HepG2 (cell line): ENCODE results near the gene CDC42EP5. TPM values are rescaled to one million over a fixed set of nuclear protein-coding genes. Genes with fewer than 3 reads are reported as not detected.

ENCODE experiments used
- AHR ChIP-seq: IDR thresholded peaks from 2 replicates; pipeline ENCODE4 v1.6.1; 2018; ENCODE audit warnings: missing genetic modification reagents, missing compliant biosample characterization
- FOXA3 ChIP-seq: IDR thresholded peaks from 2 replicates; pipeline ENCODE4 v1.6.1; 2016; ENCODE audit warnings: missing genetic modification reagents, missing compliant biosample characterization
- GATAD2A ChIP-seq: IDR thresholded peaks from 2 replicates; pipeline ENCODE4 v1.6.1; 2016
- HCFC1 ChIP-seq: fragments of 150-350 bp; IDR thresholded peaks from 2 replicates; pipeline ENCODE4 v1.6.1; 2014; ENCODE audit warnings: low read depth, low read length
- HNRNPK ChIP-seq: fragments of 200-400 bp; formaldehyde crosslinking; IDR thresholded peaks from 2 replicates; pipeline ENCODE4 v1.6.1; 2018; ENCODE audit warnings: low read length, low read depth, moderate library complexity, mild to moderate bottlenecking; ENCODE audit not compliant: poor library complexity, severe bottlenecking
- KDM4B ChIP-seq: sonication (generic); formaldehyde crosslinking; IDR thresholded peaks from 2 replicates; pipeline ENCODE4 v1.4.0; 2020; ENCODE audit warnings: missing genetic modification reagents
- MATR3 ChIP-seq: sonication (generic); formaldehyde crosslinking; IDR thresholded peaks from 2 replicates; pipeline ENCODE4 v1.4.0; 2020; ENCODE audit warnings: missing genetic modification reagents
- MAZ ChIP-seq, 2 experiments: sonication (generic) in 1 of 2; formaldehyde crosslinking in 1 of 2; IDR thresholded peaks; 2 replicates each; pipeline versions ENCODE4 v1.5.0 to v1.6.1; 2012 to 2020; ENCODE audit warnings: low read depth in 2 of 2, mild to moderate bottlenecking in 2 of 2, borderline replicate concordance in 1 of 2, improper control_type of control experiment in 1 of 2, low read length in 1 of 2, missing genetic modification reagents in 1 of 2, moderate library complexity in 1 of 2
- NFIB ChIP-seq: sonication (generic); formaldehyde crosslinking; IDR thresholded peaks from 2 replicates; pipeline ENCODE4 v1.9.0; 2021; ENCODE audit warnings: missing genetic modification reagents, mild to moderate bottlenecking, borderline replicate concordance
- ZNF121 ChIP-seq: sonication (generic); formaldehyde crosslinking; IDR thresholded peaks from 2 replicates; pipeline ENCODE4 v1.5.0; 2020; ENCODE audit warnings: mild to moderate bottlenecking, missing genetic modification reagents
- ZNF569 ChIP-seq: sonication (generic); formaldehyde crosslinking; IDR thresholded peaks from 2 replicates; pipeline ENCODE4 v1.5.0; 2020; ENCODE audit warnings: mild to moderate bottlenecking, missing genetic modification reagents, moderate library complexity, borderline replicate concordance
- ZNF619 ChIP-seq: sonication (generic); formaldehyde crosslinking; IDR thresholded peaks from 2 replicates; pipeline ENCODE4 v1.4.0; 2020; ENCODE audit warnings: mild to moderate bottlenecking, missing genetic modification reagents
- polyA plus RNA-seq, 8 experiments: library from polyadenylated mRNA; depleted of rRNA in 3 of 8; stranded (reverse) in 7 of 8; unstranded in 1 of 8; fragments of >200 nt; fragmentation: Illumina TruSeq in 4 of 8; extraction: Trizol in 4 of 8; gene quantifications; 2 replicates each; pipeline versions ENCODE4 v1.2.1 to v1.2.3, GENCODE V29; 2011 to 2016; ENCODE audit warnings: low read depth in 4 of 8, missing spikeins in 1 of 8, mixed read lengths in 1 of 8; ENCODE audit not compliant: insufficient read depth in 1 of 8
- total RNA-seq, 5 experiments: library from RNA; depleted of rRNA; stranded (reverse); fragments of >200 nt; fragmentation: Illumina TruSeq; extraction: Trizol; gene quantifications; 2 replicates each; pipeline ENCODE4 v1.2.3, GENCODE V29; 2016; ENCODE audit warnings: low read depth in 1 of 5
- TF ChIP-seq, protein P1 (sequence below): sonication (generic); formaldehyde crosslinking; IDR thresholded peaks from 2 replicates; pipeline ENCODE4 v1.4.0; 2020; ENCODE audit warnings: mild to moderate bottlenecking, missing genetic modification reagents, borderline replicate concordance
- TF ChIP-seq, protein P2 (sequence below): IDR thresholded peaks from 2 replicates; pipeline ENCODE4 v1.6.1; 2016; ENCODE audit warnings: mild to moderate bottlenecking, missing biosample characterization, missing genetic modification reagents
- TF ChIP-seq, protein P3 (sequence below): sonication (generic); formaldehyde crosslinking; IDR thresholded peaks from 2 replicates; pipeline ENCODE4 v1.4.0; 2020; ENCODE audit warnings: mild to moderate bottlenecking, missing genetic modification reagents
- TF ChIP-seq, protein P4 (sequence below): sonication (generic); formaldehyde crosslinking; IDR thresholded peaks from 2 replicates; pipeline ENCODE4 v1.4.0; 2020; ENCODE audit warnings: mild to moderate bottlenecking, missing genetic modification reagents
- TF ChIP-seq, protein P5 (sequence below): sonication (generic); formaldehyde crosslinking; IDR thresholded peaks from 2 replicates; pipeline ENCODE4 v1.5.0; 2020; ENCODE audit warnings: mild to moderate bottlenecking, missing genetic modification reagents, moderate library complexity
- TF ChIP-seq, protein P6 (sequence below): sonication (generic); formaldehyde crosslinking; IDR thresholded peaks from 2 replicates; pipeline ENCODE4 v1.9.0; 2022; ENCODE audit warnings: low read depth, missing genetic modification reagents

CDC42EP5 gene
- total and polyA plus RNA-seq, 2 of the 13 experiments (the other 11 are each of a cell fraction or from before 2014, with no cell fraction given) = 0.41 to 1.6 TPM

DNA sequence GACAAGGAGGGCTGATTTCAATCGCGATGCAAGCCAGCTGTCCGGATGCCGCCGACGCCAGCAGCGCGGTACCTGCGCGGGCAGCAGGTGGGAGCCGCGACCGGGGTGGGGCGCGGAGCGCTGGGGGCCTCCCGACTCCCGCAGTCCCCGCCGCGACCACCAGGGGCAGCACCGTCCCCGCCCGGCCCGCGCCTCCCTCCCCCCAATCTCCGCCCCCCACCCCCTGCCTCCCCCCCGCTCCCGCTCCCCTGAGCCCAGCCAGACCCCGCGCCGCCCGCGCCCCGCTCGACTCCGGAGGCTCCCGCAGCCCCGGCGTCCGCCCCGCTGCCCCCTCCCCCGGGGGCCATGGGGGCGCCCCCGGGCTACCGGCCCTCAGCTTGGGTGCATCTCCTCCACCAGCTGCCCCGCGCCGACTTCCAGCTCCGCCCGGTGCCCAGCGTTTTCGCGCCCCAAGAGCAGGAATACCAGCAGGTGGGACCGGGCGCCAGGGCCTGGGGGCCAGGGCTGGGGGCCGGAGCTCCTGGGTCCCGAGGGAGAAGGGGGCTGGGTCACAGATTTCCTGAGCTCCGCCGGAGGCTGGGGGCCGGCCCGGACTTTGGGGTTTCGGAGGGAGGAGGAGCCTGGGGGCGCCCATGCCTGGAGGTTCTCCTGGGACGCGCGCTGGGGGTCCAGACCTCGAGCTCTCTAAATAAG lies 57.7 kb downstream of the CDC42EP5 start, which contains the start of gene TTYH1 (continued):
- TF ChIP-seq, protein P1, sequence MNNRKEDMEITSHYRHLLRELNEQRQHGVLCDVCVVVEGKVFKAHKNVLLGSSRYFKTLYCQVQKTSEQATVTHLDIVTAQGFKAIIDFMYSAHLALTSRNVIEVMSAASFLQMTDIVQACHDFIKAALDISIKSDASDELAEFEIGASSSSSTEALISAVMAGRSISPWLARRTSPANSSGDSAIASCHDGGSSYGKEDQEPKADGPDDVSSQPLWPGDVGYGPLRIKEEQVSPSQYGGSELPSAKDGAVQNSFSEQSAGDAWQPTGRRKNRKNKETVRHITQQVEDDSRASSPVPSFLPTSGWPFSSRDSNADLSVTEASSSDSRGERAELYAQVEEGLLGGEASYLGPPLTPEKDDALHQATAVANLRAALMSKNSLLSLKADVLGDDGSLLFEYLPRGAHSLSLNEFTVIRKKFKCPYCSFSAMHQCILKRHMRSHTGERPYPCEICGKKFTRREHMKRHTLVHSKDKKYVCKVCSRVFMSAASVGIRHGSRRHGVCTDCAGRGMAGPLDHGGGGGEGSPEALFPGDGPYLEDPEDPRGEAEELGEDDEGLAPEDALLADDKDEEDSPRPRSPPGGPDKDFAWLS (CRISPR knock-in tag) = no peak
- no peak for TF ChIP-seq NFIB (CRISPR knock-in tag)
- TF ChIP-seq, protein P2, sequence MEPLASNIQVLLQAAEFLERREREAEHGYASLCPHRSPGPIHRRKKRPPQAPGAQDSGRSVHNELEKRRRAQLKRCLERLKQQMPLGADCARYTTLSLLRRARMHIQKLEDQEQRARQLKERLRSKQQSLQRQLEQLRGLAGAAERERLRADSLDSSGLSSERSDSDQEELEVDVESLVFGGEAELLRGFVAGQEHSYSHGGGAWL (CRISPR knock-in tag) = no peak
- TF ChIP-seq, protein P3, sequence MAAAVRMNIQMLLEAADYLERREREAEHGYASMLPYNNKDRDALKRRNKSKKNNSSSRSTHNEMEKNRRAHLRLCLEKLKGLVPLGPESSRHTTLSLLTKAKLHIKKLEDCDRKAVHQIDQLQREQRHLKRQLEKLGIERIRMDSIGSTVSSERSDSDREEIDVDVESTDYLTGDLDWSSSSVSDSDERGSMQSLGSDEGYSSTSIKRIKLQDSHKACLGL (CRISPR knock-in tag) = no peak
- TF ChIP-seq HCFC1 = no peak
- TF ChIP-seq KDM4B (CRISPR knock-in tag) = no peak
- peak; percentile 57; the same call in 1 of the 2 replicates for TF ChIP-seq MAZ (IDR thresholded peaks at IDR 0.05; ENCODE audit: borderline replicate concordance, low read depth, low read length)
- TF ChIP-seq MAZ (CRISPR knock-in tag; IDR thresholded peaks at IDR 0.05; ENCODE audit: low read depth) = no peak
- no peak for TF ChIP-seq ZNF569 (CRISPR knock-in tag)
- TF ChIP-seq, protein P4, sequence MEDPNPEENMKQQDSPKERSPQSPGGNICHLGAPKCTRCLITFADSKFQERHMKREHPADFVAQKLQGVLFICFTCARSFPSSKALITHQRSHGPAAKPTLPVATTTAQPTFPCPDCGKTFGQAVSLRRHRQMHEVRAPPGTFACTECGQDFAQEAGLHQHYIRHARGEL (CRISPR knock-in tag) = no peak
- TF ChIP-seq ZNF121 (CRISPR knock-in tag) = no peak
- TF ChIP-seq, protein P5, sequence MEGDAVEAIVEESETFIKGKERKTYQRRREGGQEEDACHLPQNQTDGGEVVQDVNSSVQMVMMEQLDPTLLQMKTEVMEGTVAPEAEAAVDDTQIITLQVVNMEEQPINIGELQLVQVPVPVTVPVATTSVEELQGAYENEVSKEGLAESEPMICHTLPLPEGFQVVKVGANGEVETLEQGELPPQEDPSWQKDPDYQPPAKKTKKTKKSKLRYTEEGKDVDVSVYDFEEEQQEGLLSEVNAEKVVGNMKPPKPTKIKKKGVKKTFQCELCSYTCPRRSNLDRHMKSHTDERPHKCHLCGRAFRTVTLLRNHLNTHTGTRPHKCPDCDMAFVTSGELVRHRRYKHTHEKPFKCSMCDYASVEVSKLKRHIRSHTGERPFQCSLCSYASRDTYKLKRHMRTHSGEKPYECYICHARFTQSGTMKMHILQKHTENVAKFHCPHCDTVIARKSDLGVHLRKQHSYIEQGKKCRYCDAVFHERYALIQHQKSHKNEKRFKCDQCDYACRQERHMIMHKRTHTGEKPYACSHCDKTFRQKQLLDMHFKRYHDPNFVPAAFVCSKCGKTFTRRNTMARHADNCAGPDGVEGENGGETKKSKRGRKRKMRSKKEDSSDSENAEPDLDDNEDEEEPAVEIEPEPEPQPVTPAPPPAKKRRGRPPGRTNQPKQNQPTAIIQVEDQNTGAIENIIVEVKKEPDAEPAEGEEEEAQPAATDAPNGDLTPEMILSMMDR (CRISPR knock-in tag) = no peak
- no peak for TF ChIP-seq ZNF619 (CRISPR knock-in tag)
- TF ChIP-seq MATR3 (CRISPR knock-in tag) = no peak
- no peak for TF ChIP-seq GATAD2A (CRISPR knock-in tag)
- no peak for TF ChIP-seq AHR (CRISPR knock-in tag)
- TF ChIP-seq FOXA3 (CRISPR knock-in tag) = no peak
- peak; percentile 67 for TF ChIP-seq HNRNPK
- TF ChIP-seq, protein P6, sequence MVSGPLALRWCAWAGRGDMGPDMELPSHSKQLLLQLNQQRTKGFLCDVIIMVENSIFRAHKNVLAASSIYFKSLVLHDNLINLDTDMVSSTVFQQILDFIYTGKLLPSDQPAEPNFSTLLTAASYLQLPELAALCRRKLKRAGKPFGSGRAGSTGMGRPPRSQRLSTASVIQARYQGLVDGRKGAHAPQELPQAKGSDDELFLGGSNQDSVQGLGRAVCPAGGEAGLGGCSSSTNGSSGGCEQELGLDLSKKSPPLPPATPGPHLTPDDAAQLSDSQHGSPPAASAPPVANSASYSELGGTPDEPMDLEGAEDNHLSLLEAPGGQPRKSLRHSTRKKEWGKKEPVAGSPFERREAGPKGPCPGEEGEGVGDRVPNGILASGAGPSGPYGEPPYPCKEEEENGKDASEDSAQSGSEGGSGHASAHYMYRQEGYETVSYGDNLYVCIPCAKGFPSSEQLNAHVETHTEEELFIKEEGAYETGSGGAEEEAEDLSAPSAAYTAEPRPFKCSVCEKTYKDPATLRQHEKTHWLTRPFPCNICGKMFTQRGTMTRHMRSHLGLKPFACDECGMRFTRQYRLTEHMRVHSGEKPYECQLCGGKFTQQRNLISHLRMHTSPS (CRISPR knock-in tag) = no peak
